Osteoblast (primary cell): ENCODE data around the gene SYNJ2. TPM values are rescaled to one million over a fixed set of nuclear protein-coding genes. Genes with fewer than 3 reads are reported as not detected.
A peak's percentile ranks its signal among the peaks of the same experiment; 100 is the strongest.

Experiments
- DNase-seq: peaks from one replicate; pipeline ENCODE4 v3.0.0; 2011; ENCODE audit warnings: low spot score, mixed read lengths; ENCODE audit not compliant: insufficient read length; ENCODE audit errors: missing footprints
- H2AFZ ChIP-seq: 2 replicates; pipeline ENCODE4 v1.6.0; 2011; ENCODE audit warnings: mild to moderate bottlenecking, low read length
- H3K27ac ChIP-seq: 2 replicates; pipeline ENCODE4 v1.5.1; 2011; ENCODE audit warnings: mild to moderate bottlenecking, low read depth, low read length, moderate library complexity
- H3K27me3 ChIP-seq: 2 replicates; pipeline ENCODE4 v1.6.0; 2012; ENCODE audit warnings: mild to moderate bottlenecking, control low read depth, inconsistent platforms, low read length, moderate library complexity; ENCODE audit not compliant: insufficient read depth
- H3K36me3 ChIP-seq: 2 replicates; pipeline ENCODE4 v1.5.1; 2011; ENCODE audit warnings: mild to moderate bottlenecking, low read length, control low read depth, moderate library complexity; ENCODE audit not compliant: insufficient read depth
- H3K4me1 ChIP-seq: 2 replicates; pipeline ENCODE4 v1.5.1; 2011; ENCODE audit warnings: mild to moderate bottlenecking, low read length, control low read depth, moderate library complexity; ENCODE audit not compliant: insufficient read depth
- H3K4me2 ChIP-seq: 2 replicates; pipeline ENCODE4 v1.6.0; 2011; ENCODE audit warnings: mild to moderate bottlenecking, low read length; ENCODE audit not compliant: insufficient read depth
- H3K4me3 ChIP-seq: fragments of 200-600 bp; sonication (generic); 3 replicates; pipeline ENCODE4 v1.5.1; 2012; ENCODE audit warnings: mild to moderate bottlenecking, low read length, inconsistent platforms; ENCODE audit not compliant: insufficient read depth
- H3K79me2 ChIP-seq: 2 replicates; pipeline ENCODE4 v1.6.0; 2012; ENCODE audit warnings: mild to moderate bottlenecking, low read length, control low read depth, inconsistent platforms; ENCODE audit not compliant: insufficient read depth
- H3K9me3 ChIP-seq: 2 replicates; pipeline ENCODE4 v1.5.1; 2011; ENCODE audit warnings: low read depth, low read length, control low read depth
- H4K20me1 ChIP-seq: 2 replicates; pipeline ENCODE4 v1.6.0; 2012; ENCODE audit warnings: mild to moderate bottlenecking, low read length, control low read depth; ENCODE audit not compliant: insufficient read depth
- CTCF ChIP-seq: IDR thresholded peaks from 2 replicates; pipeline ENCODE4 v1.5.1; 2011; ENCODE audit warnings: mild to moderate bottlenecking, low read depth, low read length, moderate library complexity; ENCODE audit errors: extremely low read depth
- total RNA-seq: library from RNA; depleted of rRNA; stranded (reverse); fragments of >200 nt; gene quantifications from 2 replicates; pipeline ENCODE4 v1.2.3, GENCODE V29; 2012

Gene SYNJ2
- total RNA-seq, 1 donor = 94.8 TPM

DNA sequence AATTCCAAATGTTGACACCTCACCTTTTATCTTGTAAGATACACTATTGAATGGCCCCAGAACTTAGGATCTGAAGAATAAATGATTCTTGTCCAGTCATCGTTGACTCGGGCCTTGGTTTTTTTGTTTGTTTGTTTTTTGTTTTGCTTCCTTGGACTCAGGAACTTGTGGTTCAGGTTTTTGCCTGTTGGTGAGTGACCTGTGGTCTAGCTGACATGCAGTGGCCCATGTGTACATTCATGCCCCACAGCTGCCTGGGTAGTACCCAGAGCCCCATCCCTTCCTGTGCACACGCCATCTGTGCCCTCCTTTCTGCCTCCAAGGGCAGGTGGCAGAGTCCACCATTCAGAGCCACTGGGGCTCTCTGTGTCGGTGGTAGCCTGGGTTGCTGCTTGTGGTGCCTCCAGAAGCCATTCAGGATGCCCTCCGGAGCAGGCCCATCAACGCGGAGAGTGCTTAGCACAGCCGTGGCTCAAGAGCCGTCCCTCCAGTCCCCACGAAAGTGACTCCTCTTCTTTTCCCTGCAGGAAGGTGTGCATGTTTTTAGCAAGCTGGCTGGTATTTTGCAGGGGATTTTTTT, 85.9 kb downstream of the SYNJ2 start:
- no peaks in the 10 kb centered on the region for H3K9me3 ChIP-seq
- peaks cover 31% of the 10 kb centered on the region for H3K4me1 ChIP-seq
- H3K27ac ChIP-seq = peak overlapping the region; percentile 97
- no peak for TF ChIP-seq CTCF
- peaks cover 12% of the 10 kb centered on the region for H3K79me2 ChIP-seq
- no peaks in the 10 kb centered on the region for H3K27me3 ChIP-seq
- H3K4me3 ChIP-seq = no peak overlapping the region
- H3K4me2 ChIP-seq = no peak overlapping the region
- peak; percentile 22 for DNase-seq
- H3K36me3 ChIP-seq = peaks cover 90% of the 10 kb centered on the region
- H4K20me1 ChIP-seq = no peaks in the 10 kb centered on the region
- H2AFZ ChIP-seq = no peak overlapping the region

- Histone ChIP-seq H3K4me3 (no peak overlapping the region), H4K20me1 (no peaks in the 10 kb centered on the region), H3K36me3 (peaks cover 90% of the 10 kb centered on the region), H3K4me1 (peaks cover 30% of the 10 kb centered on the region), H3K27me3 (no peaks in the 10 kb centered on the region), H2AFZ (no peak overlapping the region), H3K79me2 (peaks cover 12% of the 10 kb centered on the region), H3K9me3 (no peaks in the 10 kb centered on the region), H3K4me2 (no peak overlapping the region), H3K27ac (peak overlapping the region; percentile 97)
- no peak for TF ChIP-seq CTCF
- DNase-seq = peak; percentile 42
Measured at GRCh38 chr6:158068156-158068892, 86.7 kb downstream of the SYNJ2 start.

- peak overlapping the region; percentile 30 for H3K4me2 ChIP-seq
- no peaks in the 10 kb centered on the region for H3K27me3 ChIP-seq
- H3K9me3 ChIP-seq = no peaks in the 10 kb centered on the region
- peak overlapping the region; percentile 97 for H3K27ac ChIP-seq
- H3K36me3 ChIP-seq = peaks cover 92% of the 10 kb centered on the region
- peaks cover 12% of the 10 kb centered on the region for H3K79me2 ChIP-seq
- H2AFZ ChIP-seq = no peak overlapping the region
- DNase-seq = peak; percentile 96
- no peak overlapping the region for H3K4me3 ChIP-seq
- no peaks in the 10 kb centered on the region for H4K20me1 ChIP-seq
- TF ChIP-seq CTCF = no peak
- H3K4me1 ChIP-seq = peaks cover 30% of the 10 kb centered on the region
Measured at GRCh38 chr6:158068893-158069799, 87.5 kb downstream of the SYNJ2 start.
